WTC11 (cell line): Measurements from ENCODE around the gene RASSF8. TPM values are rescaled to one million over a fixed set of nuclear protein-coding genes. Genes with fewer than 3 reads are reported as not detected.

ENCODE experiments used
- ATAC-seq: fragments of 200-7000 bp; cut with Tn5 transposase; 2 replicates; pipeline ENCODE4 v1.10.0; 2021; ENCODE audit warnings: mild to moderate bottlenecking, moderate library complexity
- CTCF ChIA-PET: fragments of 300-600 bp; sonication (Branson Sonifier 250); formaldehyde crosslinking; loops from one replicate; lab custom pipeline; 2021; ENCODE audit warnings: antibody characterized with exemption; lab: Charles Lee
- POLR2A ChIA-PET: fragments of 350-600 bp; sonication (Branson Sonifier 250); formaldehyde crosslinking; loops from one replicate; lab custom pipeline; 2021; ENCODE audit warnings: antibody characterized with exemption; lab: Charles Lee
- DNase-seq: peaks from one replicate; pipeline ENCODE4 v3.0.0; 2021; ENCODE audit warnings: low spot score
- H3K27ac Mint-ChIP-seq: 2 replicates; pipeline ENCODE4 v1.8.0; 2021; ENCODE audit warnings: mixed read lengths
- H3K27me3 Mint-ChIP-seq: 2 replicates; pipeline ENCODE4 v1.8.0; 2021; ENCODE audit warnings: low read depth, mild to moderate bottlenecking, moderate library complexity, mixed read lengths
- H3K36me3 Mint-ChIP-seq: 2 replicates; pipeline ENCODE4 v1.8.0; 2021; ENCODE audit warnings: mixed read lengths
- H3K4me1 Mint-ChIP-seq: 2 replicates; pipeline ENCODE4 v1.8.0; 2022; ENCODE audit warnings: mixed read lengths
- H3K4me3 Mint-ChIP-seq: 2 replicates; pipeline ENCODE4 v1.8.0; 2021; ENCODE audit warnings: mild to moderate bottlenecking, moderate library complexity, mixed read lengths
- H3K9me3 Mint-ChIP-seq: 2 replicates; pipeline ENCODE4 v1.8.0; 2021; ENCODE audit warnings: mixed read lengths
- ATF3 ChIP-seq: sonication (generic); formaldehyde crosslinking; conservative IDR thresholded peaks from 2 replicates; pipeline ENCODE4 v1.8.1; 2022; ENCODE audit warnings: mild to moderate bottlenecking, missing genetic modification reagents
- CREM ChIP-seq: sonication (generic); formaldehyde crosslinking; IDR thresholded peaks from 2 replicates; pipeline ENCODE4 v1.8.1; 2022; ENCODE audit warnings: mild to moderate bottlenecking, missing genetic modification reagents, moderate library complexity
- CTCF ChIP-seq: fragments of 200-600 bp; IDR thresholded peaks from 2 replicates; pipeline ENCODE4 v1.8.0; 2022; ENCODE audit warnings: antibody characterized with exemption
- E2F5 ChIP-seq: sonication (generic); formaldehyde crosslinking; IDR thresholded peaks from 2 replicates; pipeline ENCODE4 v1.8.1; 2022; ENCODE audit warnings: mild to moderate bottlenecking, moderate library complexity, missing genetic modification reagents
- EMX1 ChIP-seq: fragments of 250-450 bp; sonication (Bioruptor Pico); IDR thresholded peaks from 2 replicates; pipeline ENCODE4 v1.8.0; 2021; ENCODE audit warnings: mild to moderate bottlenecking
- FOXJ3 ChIP-seq: sonication (generic); formaldehyde crosslinking; IDR thresholded peaks from 2 replicates; pipeline ENCODE4 v1.9.0; 2021; ENCODE audit warnings: missing genetic modification reagents, mild to moderate bottlenecking, borderline replicate concordance
- FOXK1 ChIP-seq: sonication (generic); formaldehyde crosslinking; IDR thresholded peaks from 2 replicates; pipeline ENCODE4 v1.8.0; 2022; ENCODE audit warnings: mild to moderate bottlenecking, moderate library complexity, missing genetic modification reagents
- GABPB1 ChIP-seq: sonication (generic); formaldehyde crosslinking; IDR thresholded peaks from 2 replicates; pipeline ENCODE4 v1.8.1; 2023; ENCODE audit warnings: mild to moderate bottlenecking, missing genetic modification reagents
- GRHL2 ChIP-seq: fragments of 250-450 bp; sonication (Bioruptor Pico); IDR thresholded peaks from 2 replicates; pipeline ENCODE4 v1.8.0; 2022; ENCODE audit warnings: mild to moderate bottlenecking, moderate library complexity; ENCODE audit not compliant: insufficient replicate concordance, severe bottlenecking
- NR1H2 ChIP-seq: sonication (generic); formaldehyde crosslinking; IDR thresholded peaks from 2 replicates; pipeline ENCODE4 v1.9.0; 2021; ENCODE audit warnings: mild to moderate bottlenecking, moderate library complexity, missing genetic modification reagents
- NR2C2 ChIP-seq: sonication (generic); formaldehyde crosslinking; IDR thresholded peaks from 2 replicates; pipeline ENCODE4 v1.8.0; 2022; ENCODE audit warnings: mild to moderate bottlenecking, missing genetic modification reagents
- PRRX2 ChIP-seq: fragments of 250-450 bp; sonication (Bioruptor Pico); IDR thresholded peaks from 2 replicates; pipeline ENCODE4 v1.8.0; 2021; ENCODE audit warnings: mild to moderate bottlenecking
- SMAD3 ChIP-seq: sonication (generic); formaldehyde crosslinking; IDR thresholded peaks from 2 replicates; pipeline ENCODE4 v1.8.0; 2022; ENCODE audit warnings: missing genetic modification reagents, mild to moderate bottlenecking, borderline replicate concordance
- SMAD4 ChIP-seq: sonication (generic); formaldehyde crosslinking; IDR thresholded peaks from 2 replicates; pipeline ENCODE4 v1.8.0; 2022; ENCODE audit warnings: mild to moderate bottlenecking, missing genetic modification reagents
- TEAD1 ChIP-seq: sonication (generic); formaldehyde crosslinking; IDR thresholded peaks from 2 replicates; pipeline ENCODE4 v1.8.0; 2022; ENCODE audit warnings: mild to moderate bottlenecking, missing genetic modification reagents
- TP53 ChIP-seq: sonication (generic); formaldehyde crosslinking; IDR thresholded peaks from 2 replicates; pipeline ENCODE4 v1.8.1; 2023; ENCODE audit warnings: mild to moderate bottlenecking, missing genetic modification reagents
- USF1 ChIP-seq: sonication (generic); formaldehyde crosslinking; IDR thresholded peaks from 2 replicates; pipeline ENCODE4 v1.8.0; 2022; ENCODE audit warnings: mild to moderate bottlenecking, missing genetic modification reagents
- ZBTB21 ChIP-seq: sonication (generic); formaldehyde crosslinking; IDR thresholded peaks from 2 replicates; pipeline ENCODE4 v1.8.1; 2023; ENCODE audit warnings: mild to moderate bottlenecking, missing genetic modification reagents, borderline replicate concordance
- ZNF138 ChIP-seq: sonication (generic); formaldehyde crosslinking; conservative IDR thresholded peaks from 2 replicates; pipeline ENCODE4 v1.8.1; 2022; ENCODE audit warnings: mild to moderate bottlenecking, moderate library complexity, missing genetic modification reagents
- ZNF219 ChIP-seq: sonication (generic); formaldehyde crosslinking; IDR thresholded peaks from 2 replicates; pipeline ENCODE4 v1.8.0; 2023; ENCODE audit warnings: missing genetic modification reagents, mild to moderate bottlenecking, borderline replicate concordance
- total RNA-seq: library from RNA; stranded (reverse); gene quantifications from 3 replicates; pipeline ENCODE4 v1.2.3, GENCODE V29; 2021
- TF ChIP-seq, protein P1 (sequence below): fragments of 250-450 bp; sonication (Bioruptor Pico); IDR thresholded peaks from 2 replicates; pipeline ENCODE4 v1.9.0; 2021; ENCODE audit warnings: mild to moderate bottlenecking
- TF ChIP-seq, protein P2 (sequence below): sonication (generic); formaldehyde crosslinking; IDR thresholded peaks from 2 replicates; pipeline ENCODE4 v1.8.1; 2023; ENCODE audit warnings: mild to moderate bottlenecking, missing genetic modification reagents, moderate library complexity

Gene RASSF8
- total RNA-seq, 1 experiment from 2014 or later: 48.6 TPM

DNA sequence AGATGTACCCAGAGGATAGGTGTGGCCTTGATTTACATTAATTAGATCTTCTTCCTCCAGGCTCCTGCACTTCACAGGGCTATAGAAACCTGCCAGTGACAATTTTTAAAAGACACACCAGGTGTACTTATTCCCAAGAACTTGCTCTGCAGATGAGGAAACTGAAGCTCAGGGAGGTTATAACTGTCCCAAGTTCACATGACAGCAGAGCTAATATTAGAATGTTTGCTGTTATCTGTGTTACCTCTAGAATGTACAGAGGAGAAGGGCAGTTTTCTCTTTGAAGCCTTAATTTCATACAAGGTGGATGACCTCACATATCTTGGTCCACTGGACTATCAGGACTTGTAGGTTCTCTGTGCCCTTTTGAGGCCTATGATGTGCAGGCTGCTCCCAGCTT lies 27.7 kb downstream of the RASSF8 start:
- Mint-ChIP-seq H3K4me3 (no peak overlapping the region), H3K4me1 (peaks cover 45% of the 10 kb centered on the region), H3K36me3 (no peaks in the 10 kb centered on the region), H3K9me3 (no peaks in the 10 kb centered on the region), H3K27ac (peak overlapping the region; percentile 42; the same call in 1 of the 2 replicates), H3K27me3 (no peaks in the 10 kb centered on the region)
- ATAC-seq (no peak), DNase-seq (no peak)
- TF ChIP-seq, protein P1, sequence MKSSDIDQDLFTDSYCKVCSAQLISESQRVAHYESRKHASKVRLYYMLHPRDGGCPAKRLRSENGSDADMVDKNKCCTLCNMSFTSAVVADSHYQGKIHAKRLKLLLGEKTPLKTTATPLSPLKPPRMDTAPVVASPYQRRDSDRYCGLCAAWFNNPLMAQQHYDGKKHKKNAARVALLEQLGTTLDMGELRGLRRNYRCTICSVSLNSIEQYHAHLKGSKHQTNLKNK: no peak
- no peak for TF ChIP-seq EMX1 (CRISPR knock-in tag)
- no peak for TF ChIP-seq TEAD1 (CRISPR knock-in tag)
- no peak for TF ChIP-seq FOXJ3 (CRISPR knock-in tag)
- no peak for TF ChIP-seq SMAD4
- TF ChIP-seq GABPB1 (CRISPR knock-in tag): no peak
- no peak for TF ChIP-seq CTCF
- no peak for TF ChIP-seq ZNF219 (CRISPR knock-in tag)
- TF ChIP-seq, protein P2, sequence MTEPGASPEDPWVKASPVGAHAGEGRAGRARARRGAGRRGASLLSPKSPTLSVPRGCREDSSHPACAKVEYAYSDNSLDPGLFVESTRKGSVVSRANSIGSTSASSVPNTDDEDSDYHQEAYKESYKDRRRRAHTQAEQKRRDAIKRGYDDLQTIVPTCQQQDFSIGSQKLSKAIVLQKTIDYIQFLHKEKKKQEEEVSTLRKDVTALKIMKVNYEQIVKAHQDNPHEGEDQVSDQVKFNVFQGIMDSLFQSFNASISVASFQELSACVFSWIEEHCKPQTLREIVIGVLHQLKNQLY (CRISPR knock-in tag): no peak
- no peak for TF ChIP-seq E2F5
- no peak for TF ChIP-seq SMAD3 (CRISPR knock-in tag)
- no peak for TF ChIP-seq CREM (CRISPR knock-in tag)
- no peak for TF ChIP-seq ATF3 (CRISPR knock-in tag)
- CTCF ChIA-PET: no interaction called here
- POLR2A ChIA-PET: no interaction called here

DNA sequence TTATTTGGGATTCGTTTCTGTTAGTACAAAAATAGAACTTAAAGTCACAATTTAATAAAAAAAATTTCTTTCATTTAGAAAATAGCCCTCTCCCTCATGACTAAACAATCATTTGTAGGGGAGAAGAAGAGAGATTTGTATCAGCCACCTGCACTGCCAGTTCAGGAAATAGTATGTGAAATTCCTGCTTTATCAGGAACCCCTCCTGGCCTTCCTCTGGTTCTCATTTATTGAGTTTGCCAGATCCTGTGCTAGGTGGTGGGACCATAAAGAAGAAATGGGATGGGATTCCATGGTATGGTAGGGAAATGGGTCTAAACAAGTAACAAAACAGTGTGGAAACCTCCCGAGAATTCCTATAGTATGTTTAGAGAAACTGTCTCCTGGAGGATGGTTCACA lies 30.0 kb downstream of the RASSF8 start:
- no peak overlapping the region for H3K4me3 Mint-ChIP-seq
- H3K27me3 Mint-ChIP-seq: no peaks in the 10 kb centered on the region
- POLR2A ChIA-PET: no interaction called here
- no peak overlapping the region for H3K27ac Mint-ChIP-seq
- ATAC-seq (no peak), DNase-seq (no peak)
- H3K9me3 Mint-ChIP-seq: no peaks in the 10 kb centered on the region
- H3K4me1 Mint-ChIP-seq: peaks cover 59% of the 10 kb centered on the region
- no peaks in the 10 kb centered on the region for H3K36me3 Mint-ChIP-seq
- TF ChIP-seq, protein P2 (CRISPR knock-in tag): no peak
- TF ChIP-seq TP53 (CRISPR knock-in tag) (no peak), NR2C2 (no peak), USF1 (CRISPR knock-in tag) (no peak), PRRX2 (CRISPR knock-in tag) (no peak), FOXK1 (no peak), NR1H2 (no peak), ZBTB21 (CRISPR knock-in tag) (no peak), TEAD1 (CRISPR knock-in tag) (no peak), GRHL2 (CRISPR knock-in tag) (no peak), ZNF138 (CRISPR knock-in tag) (no peak)
- CTCF ChIA-PET: no interaction called here
